GM21526 (cell line): ENCODE measurements around the gene PDE6G.

Source experiments
- ATAC-seq: cut with Tn5 transposase; IDR thresholded peaks from one replicate; pipeline ENCODE4 v1.9.1; 2021; ENCODE audit warnings: moderate library complexity; ENCODE audit not compliant: unreplicated experiment, low FRiP score

Gene PDE6G

GRCh38 chr17:81664051-81664470 lies 7.7 kb upstream of the PDE6G start:
- no peak for ATAC-seq

DNA sequence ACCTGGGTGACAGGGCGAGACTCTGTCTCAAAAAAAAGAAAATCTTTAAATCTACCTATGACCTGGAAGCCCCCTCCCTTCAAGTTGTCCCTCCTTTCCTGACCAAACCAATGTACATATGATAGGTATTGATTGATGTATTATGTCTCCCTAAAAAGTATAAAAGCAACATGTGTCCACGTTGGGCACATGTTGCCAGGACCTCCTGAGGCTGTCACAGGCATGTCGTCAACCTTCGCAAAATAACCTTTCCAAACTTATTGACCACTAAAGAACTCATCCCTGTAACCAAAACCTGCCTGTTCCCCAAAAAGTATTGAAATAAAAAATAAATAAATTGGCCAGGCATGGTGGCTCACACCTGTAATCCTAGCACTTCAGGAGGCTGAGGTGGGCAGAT lies 5.7 kb upstream of the PDE6G start:
- ATAC-seq = no peak

- ATAC-seq = no peak
Observed at GRCh38 chr17:81660441-81660840, 4.1 kb upstream of the PDE6G start.

DNA sequence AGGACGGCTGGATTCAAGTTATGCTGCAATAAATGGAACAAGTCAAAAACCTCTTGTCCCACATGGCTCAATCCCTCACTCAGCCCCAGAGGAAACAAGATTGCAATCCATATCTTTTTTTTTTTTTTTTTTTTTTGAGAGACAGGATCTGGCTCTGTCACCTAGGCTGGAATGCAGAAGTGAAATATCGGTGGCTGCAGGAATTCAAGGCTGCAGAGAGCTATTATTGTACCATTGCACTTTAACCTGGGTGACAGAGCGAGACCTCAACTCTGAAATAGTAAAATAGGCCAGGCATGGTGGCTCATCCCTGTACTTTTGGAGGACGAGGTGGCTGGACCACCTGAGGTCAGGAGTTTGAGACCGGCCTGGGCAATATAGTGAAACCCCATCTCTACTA lies 2.7 kb upstream of the PDE6G start:
- no peak for ATAC-seq

DNA sequence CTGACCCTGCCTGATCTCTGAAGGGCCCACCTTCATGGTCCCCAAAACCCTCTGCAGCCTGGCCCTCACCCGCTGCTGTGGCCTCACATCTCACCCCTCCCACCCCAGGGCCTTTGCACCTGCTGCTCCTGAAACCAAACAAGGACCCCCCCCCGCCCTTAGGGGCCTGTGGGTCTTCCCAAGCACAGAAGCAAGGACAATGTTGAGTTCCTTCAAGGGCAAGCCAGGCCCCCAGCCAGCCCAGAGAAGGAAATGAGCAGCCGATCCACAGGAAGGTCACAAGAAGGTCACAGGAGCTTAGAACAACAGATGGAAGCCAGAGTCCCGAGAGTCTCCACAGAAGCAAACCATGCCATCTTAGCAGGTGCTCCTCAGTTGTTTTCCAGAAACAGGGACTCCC lies 493 bp upstream of the PDE6G start:
- ATAC-seq = no peak

DNA sequence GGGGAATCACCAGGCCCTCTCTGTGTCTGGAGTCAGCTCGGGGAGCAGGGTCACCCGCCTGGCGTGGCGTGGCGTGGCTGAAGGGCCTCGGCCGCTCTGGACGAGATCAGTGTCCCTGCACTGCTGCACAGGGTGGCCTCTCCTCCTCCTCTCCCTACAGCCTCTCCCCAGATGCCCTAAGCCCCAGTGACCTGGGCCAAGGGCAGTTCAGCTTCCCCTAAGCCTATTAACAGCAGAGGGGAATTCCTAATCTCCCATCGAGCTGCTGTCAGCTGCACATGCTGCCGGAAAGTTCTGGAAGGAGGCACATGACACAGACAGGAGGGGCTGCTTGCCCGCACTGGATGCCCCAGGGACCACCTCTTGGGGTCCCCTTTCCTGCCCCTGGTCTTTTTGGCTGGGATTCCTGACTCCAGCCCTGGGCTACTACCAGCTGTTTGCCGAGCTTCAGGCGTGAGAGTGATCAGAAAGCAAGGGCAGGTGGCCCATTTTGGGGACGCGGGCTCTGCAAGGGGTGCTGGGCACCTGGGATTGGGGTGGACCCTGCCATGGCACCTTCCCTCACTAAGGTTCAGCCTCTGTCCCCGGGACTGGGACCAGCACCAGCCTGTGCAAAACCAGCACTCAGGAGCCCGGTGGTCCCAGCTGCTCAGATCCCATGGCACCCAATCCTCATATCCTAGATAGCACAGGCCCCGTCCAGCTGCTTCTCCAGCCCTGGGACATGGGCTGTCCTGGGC lies 794 bp downstream of the PDE6G start:
- ATAC-seq = no peak

- ATAC-seq = no peak
Observed at GRCh38 chr17:81652906-81653771, 3.2 kb downstream of the PDE6G start.

- no peak for ATAC-seq
Observed at GRCh38 chr17:81651692-81652091, 4.7 kb downstream of the PDE6G start.

DNA sequence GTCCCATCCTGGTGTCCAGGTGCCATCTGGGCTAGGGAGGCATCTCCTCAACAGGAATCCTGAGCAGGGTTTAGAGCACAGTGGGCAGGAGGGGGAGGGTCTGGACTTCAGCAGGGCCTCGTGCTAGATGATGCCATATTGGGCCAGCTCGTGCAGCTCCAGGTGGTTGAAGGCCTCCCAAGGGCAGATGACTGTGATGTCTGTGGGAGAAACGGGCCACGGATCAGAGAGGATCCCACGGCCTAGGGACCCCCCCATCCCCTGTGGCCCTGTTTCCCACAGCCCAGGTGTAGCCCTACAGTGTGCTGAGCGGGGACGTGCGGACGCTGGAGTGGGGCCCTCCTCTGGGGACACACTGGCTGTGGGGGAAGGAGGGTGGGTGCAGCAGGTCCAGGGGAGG lies 5.4 kb downstream of the PDE6G start:
- no peak for ATAC-seq

- ATAC-seq = no peak
Observed at GRCh38 chr17:81648707-81649085, 7.6 kb downstream of the PDE6G start.

- no peak for ATAC-seq
Observed at GRCh38 chr17:81648013-81648706, 8.2 kb downstream of the PDE6G start.

DNA sequence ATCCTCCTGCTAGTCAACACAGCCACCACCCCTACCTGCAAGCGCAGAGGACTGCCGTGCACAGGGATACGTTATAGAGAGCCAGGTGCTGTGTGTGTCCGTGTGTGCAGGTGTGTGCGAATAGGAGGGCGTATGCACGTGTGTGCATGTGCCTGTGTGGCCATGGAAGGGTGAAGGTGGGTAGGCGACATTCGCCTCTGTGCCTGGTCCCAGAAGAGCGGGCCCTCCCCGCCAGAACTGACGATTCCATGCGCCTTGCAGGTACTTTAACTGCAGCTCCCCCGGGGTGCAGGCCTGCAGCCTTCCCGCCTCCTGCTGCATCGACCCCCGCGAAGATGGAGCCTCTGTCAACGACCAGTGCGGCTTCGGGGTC lies 8.7 kb downstream of the PDE6G start:
- ATAC-seq = no peak

DNA sequence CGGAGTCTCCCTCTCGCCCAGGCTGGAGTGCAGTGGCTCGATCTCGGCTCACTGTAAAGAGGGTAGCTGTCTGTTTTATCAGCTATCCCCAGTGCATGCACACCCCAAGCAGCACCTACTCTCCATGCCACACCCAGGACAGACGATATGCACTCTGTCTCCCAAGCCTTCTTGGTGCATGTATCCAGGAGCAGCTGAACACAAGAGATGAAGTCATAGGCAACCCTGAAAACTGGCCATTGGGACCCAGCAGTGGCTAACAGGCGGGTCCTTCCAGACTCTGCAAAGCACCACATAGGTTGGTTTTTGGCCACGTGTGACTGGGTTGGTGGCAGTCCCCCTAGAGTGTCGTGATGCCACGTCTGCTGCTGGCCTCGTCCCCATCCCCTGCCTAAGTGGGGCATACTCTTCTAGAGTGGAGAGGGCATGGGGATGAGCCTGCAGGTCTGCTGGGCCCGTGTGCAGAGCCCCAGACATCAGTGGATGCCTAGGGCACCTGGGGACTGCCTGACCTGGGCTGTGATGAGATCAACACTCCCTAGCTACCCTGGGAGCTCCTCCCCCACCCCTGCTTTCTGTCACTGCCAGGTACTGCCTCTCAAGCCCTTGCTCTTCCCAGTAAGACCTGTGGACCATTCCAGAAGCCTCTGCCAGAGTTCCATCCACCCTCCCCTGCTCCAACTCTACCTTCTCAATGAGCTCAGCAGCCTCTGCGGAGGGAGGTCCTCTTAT lies 9.3 kb downstream of the PDE6G start:
- no peak for ATAC-seq

- ATAC-seq = no peak
Observed at GRCh38 chr17:81644976-81645952, 11.1 kb downstream of the PDE6G start.

DNA sequence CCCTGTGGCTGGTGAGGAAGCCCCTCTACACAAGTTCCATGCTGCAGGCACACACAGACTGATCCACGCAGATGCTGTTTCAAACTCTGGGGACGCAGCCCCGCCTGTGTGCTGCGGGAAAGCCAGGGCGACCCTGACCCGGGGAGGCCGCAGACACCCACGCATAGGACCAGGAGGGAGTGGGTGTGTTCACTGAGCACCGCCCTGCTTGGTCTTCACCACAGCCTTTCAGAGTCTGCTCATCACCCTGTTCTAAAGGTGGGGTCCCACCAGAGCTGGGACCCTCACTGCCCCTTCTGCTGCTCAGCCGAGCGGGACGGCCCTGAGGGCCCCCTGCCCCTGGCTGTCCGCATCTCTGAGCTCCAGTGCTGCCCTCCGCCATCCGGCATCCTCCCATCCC lies 11.8 kb downstream of the PDE6G start:
- no peak for ATAC-seq

DNA sequence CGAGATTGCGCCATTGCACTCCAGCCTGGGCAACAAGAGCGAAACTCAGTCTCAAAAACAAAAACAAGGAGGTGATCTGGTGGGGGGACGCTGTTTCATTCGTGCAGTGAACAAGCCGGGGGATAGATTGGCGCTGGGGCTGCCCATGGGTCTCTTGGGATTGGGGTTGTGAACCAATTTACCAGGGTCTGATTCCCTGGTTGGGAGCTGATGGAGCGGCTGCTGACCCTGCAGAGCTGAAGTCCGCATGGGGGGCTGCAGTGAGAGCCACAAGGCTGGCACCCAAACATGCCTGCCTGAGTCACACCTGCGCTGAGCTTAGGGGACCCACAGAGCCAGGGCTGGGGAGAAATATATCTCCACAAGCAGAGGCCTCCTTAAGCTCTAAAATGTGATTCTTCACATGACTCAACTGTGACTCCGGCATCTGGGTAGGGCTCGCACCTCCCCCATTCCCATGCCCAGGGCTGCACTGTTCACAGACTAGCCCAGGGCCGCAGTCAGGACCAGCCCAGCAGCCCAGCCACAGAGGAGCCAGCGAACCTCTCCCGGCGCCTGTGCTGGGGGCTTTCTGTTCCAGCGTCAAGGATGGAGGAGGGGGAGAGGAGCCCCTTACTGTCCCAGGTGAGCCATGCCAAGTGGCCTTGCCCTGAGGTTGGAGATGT lies 14.4 kb downstream of the PDE6G start:
- no peak for ATAC-seq

DNA sequence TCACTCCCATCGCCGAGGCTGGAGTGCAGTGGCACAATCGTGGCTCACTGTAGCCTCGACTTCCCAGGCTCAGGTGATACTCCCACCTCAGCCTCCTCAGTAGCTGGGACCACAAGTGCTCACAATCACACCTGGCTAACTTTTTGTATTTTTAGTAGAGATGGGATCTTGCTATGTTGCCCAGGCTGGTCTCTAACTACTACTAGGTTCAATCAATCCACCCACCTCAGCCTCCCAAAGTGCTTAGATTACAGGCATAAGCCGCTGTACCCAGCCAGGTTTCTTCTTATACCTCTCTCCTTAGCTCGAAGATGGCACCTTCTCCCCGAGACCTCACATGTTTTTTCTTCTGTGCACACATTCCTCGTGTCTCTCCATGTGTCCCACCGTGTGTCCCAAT lies 16.3 kb downstream of the PDE6G start:
- ATAC-seq = no peak

DNA sequence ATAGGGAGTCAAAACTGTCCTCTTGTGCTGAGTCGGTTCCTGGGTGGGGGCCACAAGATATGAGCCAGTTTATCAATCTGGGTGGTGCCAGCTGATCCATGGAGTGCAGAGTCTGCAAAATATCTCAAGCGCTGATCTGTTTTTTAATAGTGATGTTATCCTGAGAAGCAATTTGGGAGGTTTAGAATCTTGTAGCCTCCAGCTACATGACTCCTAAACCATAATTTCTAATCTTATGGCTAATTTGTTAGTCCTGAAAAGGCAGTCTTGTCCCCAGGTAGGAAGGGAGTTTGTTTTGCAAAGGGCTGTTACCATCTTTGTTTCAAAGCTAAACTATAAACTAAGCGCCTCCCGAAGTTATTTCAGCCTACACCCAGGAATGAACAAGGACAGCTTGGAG lies 17.7 kb downstream of the PDE6G start:
- ATAC-seq = no peak
